Effector memory CD4-positive, alpha-beta T cell (primary cell): ENCODE results near the gene MRPS15.
"Not testable (repeated sequence)": the region's sequence is repeated elsewhere in the genome, so short reads cannot be mapped to it uniquely, and the experiment has no call there.

Experiments used
- DNase-seq, 3 donors: peaks; one replicate each; pipeline ENCODE4 v3.0.0-alpha.2; 2020
- H3K27ac ChIP-seq: 2 replicates; pipeline ENCODE4 v1.7.0; 2013; ENCODE audit warnings: mild to moderate bottlenecking, low read length, moderate library complexity; ENCODE audit not compliant: insufficient read depth, poor library complexity, severe bottlenecking
- H3K27me3 ChIP-seq: replicated peaks from 2 replicates; pipeline ENCODE4 v1.7.0; 2013; ENCODE audit warnings: mild to moderate bottlenecking, low read length; ENCODE audit not compliant: insufficient read depth, control insufficient read depth, poor library complexity, severe bottlenecking
- H3K36me3 ChIP-seq: 2 replicates; pipeline ENCODE4 v1.7.0; 2013; ENCODE audit warnings: mild to moderate bottlenecking, low read length, moderate library complexity; ENCODE audit not compliant: control insufficient read depth, insufficient read depth
- H3K4me1 ChIP-seq: 2 replicates; pipeline ENCODE4 v1.7.0; 2013; ENCODE audit warnings: low read length, mild to moderate bottlenecking; ENCODE audit not compliant: control insufficient read depth, insufficient read depth, poor library complexity, severe bottlenecking
- H3K4me3 ChIP-seq: 2 replicates; pipeline ENCODE4 v1.7.0; 2013; ENCODE audit warnings: low read length, low read depth, mild to moderate bottlenecking; ENCODE audit not compliant: insufficient read depth, poor library complexity, severe bottlenecking
- H3K9me3 ChIP-seq: 2 replicates; pipeline ENCODE4 v1.7.0; 2013; ENCODE audit warnings: mild to moderate bottlenecking, low read length, moderate library complexity; ENCODE audit not compliant: control insufficient read depth

The MRPS15 gene

DNA sequence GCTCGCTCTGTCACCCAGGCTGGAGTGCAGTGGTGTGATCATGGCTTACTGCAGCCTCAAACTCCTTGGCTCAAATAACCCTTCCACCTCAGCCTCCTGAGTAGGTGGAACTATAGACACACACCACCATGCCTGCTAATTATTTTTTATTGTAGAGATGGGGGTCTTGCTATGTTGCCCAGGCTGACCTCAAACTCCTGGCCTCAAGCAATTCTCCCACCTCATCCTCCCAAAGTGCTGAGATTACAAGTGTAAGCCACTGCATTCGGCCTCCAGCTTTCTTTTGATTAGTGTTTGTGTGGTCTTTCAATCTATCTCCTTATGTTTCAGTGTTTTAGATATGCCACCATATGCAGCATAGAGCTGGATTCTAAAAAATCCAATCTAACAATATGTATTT is 38.4 kb upstream of the MRPS15 start:
- Histone ChIP-seq H3K27ac (no peak overlapping the region), H3K4me1 (no peaks in the 10 kb centered on the region), H3K4me3 (no peak overlapping the region), H3K36me3 (no peaks in the 10 kb centered on the region), H3K27me3 (no peaks in the 10 kb centered on the region), H3K9me3 (no peaks in the 10 kb centered on the region)
- DNase-seq: no peak

- not testable (repeated sequence) for H3K4me3 ChIP-seq, H3K9me3 ChIP-seq, H3K36me3 ChIP-seq, H3K27ac ChIP-seq, H3K4me1 ChIP-seq, DNase-seq, H3K27me3 ChIP-seq
These were observed 37.7 kb upstream of the MRPS15 start for GRCh38 chr1:36501911-36502310.

DNA sequence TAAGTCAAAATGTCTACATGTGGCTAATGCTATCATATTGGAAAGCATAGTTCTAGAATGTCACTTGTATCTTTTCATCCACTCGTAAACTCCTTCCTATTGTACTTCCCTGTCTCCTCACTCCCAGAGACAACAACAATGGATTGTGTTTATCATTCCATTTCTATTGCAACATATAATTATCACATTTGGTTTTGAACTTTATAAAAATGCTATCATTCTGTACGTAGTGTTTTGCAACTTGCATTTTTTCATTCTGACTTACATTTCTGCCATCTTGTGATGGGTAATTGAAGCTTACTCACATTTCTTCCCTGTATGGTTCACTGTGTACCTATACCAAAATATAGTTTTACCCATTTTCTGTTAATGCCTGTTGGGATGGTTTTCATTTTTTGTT is 33.0 kb upstream of the MRPS15 start:
- H3K27me3 ChIP-seq: no peaks in the 10 kb centered on the region

DNA sequence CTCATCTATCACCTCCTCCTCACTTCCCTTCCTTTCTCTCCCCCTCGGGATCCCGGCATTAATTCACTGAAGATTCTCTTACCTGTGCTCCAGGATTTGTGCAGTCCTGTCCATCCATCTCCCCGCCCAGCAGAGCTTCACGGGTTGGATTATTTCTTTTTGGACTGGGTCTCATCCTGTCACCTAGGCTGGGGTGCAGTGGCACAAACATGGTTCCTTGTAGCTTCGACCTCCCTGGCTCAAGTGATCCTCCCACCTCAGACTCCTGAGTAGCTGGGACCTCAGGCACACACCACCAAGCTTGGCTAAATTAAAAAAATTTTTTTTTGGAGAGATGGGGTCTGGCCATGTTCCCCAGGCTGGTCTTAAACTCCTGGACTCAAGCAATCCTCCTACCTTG is 30.8 kb upstream of the MRPS15 start:
- Histone ChIP-seq H3K27me3 (no peaks in the 10 kb centered on the region), H3K4me3 (no peak overlapping the region), H3K36me3 (no peaks in the 10 kb centered on the region)

More for the DNA sequence above, 33.0 kb upstream of the MRPS15 start:
- no peaks in the 10 kb centered on the region for H3K9me3 ChIP-seq
- no peak for DNase-seq
- H3K4me1 ChIP-seq: no peaks in the 10 kb centered on the region
- H3K36me3 ChIP-seq: no peaks in the 10 kb centered on the region
- no peak overlapping the region for H3K4me3 ChIP-seq
- H3K27ac ChIP-seq: no peak overlapping the region

GRCh38 chr1:36493524-36493923 is 29.3 kb upstream of the MRPS15 start:
- H3K27ac ChIP-seq: no peak overlapping the region
- no peaks in the 10 kb centered on the region for H3K36me3 ChIP-seq
- H3K4me1 ChIP-seq: no peaks in the 10 kb centered on the region
- H3K27me3 ChIP-seq: no peaks in the 10 kb centered on the region
- no peaks in the 10 kb centered on the region for H3K9me3 ChIP-seq
- H3K4me3 ChIP-seq: no peak overlapping the region
- no peak for DNase-seq

More for the DNA sequence above, 30.8 kb upstream of the MRPS15 start:
- Histone ChIP-seq H3K27ac (no peak overlapping the region), H3K9me3 (no peaks in the 10 kb centered on the region), H3K4me1 (no peaks in the 10 kb centered on the region)
- no peak for DNase-seq

- Histone ChIP-seq H3K4me3 (no peak overlapping the region), H3K4me1 (no peaks in the 10 kb centered on the region), H3K27ac (no peak overlapping the region), H3K27me3 (no peaks in the 10 kb centered on the region), H3K9me3 (no peaks in the 10 kb centered on the region), H3K36me3 (no peaks in the 10 kb centered on the region)
- no peak for DNase-seq
These were observed 28.3 kb upstream of the MRPS15 start for GRCh38 chr1:36492491-36492890.

DNA sequence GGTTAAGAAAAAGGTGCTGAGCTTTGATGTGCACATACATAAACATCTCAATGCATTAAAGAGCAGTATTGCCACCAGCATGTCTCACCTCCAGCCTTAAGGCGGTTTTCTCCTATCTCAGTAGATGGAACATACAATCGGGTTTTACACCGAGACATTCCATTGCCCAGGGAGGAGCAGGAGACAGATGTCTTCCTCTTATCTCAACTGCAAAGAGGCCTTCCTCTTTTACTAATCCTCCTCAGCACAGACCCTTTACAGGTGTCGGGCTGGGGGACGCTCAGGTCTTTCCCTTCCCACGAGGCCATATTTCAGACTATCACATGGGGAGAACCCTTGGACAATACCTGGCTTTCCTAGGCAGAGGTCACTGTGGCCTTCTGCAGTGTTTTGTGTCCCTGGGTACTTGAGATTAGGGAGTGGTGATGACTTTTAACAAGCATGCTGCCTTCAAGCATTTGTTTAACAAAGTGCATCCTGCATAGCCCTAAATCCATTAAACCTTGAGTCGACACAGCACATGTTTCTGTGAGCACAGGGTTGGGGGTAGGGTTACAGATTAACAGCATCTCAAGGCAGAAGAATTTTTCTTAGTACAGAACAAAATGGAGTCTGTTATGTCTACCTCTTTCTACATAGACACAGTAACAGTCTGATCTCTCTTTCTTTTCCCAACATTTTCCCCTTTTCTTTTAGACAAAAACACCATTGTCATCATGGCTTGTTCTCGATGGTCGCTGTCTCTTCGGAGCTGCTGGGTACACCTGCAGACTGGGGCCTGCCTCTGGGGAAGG is 25.3 kb upstream of the MRPS15 start:
- H3K36me3 ChIP-seq, DNase-seq, H3K27ac ChIP-seq, H3K27me3 ChIP-seq, H3K4me3 ChIP-seq, H3K9me3 ChIP-seq, H3K4me1 ChIP-seq: not testable (repeated sequence)

GRCh38 chr1:36487906-36488305 is 23.7 kb upstream of the MRPS15 start:
- Histone ChIP-seq H3K9me3 (no peaks in the 10 kb centered on the region), H3K36me3 (no peaks in the 10 kb centered on the region), H3K27me3 (no peaks in the 10 kb centered on the region), H3K4me1 (no peaks in the 10 kb centered on the region), H3K4me3 (no peak overlapping the region), H3K27ac (no peak overlapping the region)
- no peak for DNase-seq

DNA sequence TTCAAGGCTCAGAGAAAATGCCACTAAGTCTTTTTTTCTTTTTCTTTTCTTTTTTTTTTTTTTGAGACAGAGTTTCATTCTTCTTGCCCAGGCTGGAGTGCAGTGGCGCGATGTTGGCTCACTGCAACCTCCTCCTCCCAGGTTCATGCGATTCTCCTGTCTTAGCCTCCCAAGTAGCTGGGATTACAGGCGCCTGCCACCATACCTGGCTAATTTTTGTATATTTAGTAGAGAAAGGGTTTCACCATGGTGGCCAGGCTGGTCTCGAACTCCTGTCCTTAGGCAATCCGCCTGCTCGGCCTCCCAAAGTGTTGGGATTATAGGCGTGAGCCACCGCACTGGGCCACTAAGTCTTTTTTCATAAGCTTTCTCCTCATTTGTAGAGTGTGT is 23.1 kb upstream of the MRPS15 start:
- DNase-seq, H3K36me3 ChIP-seq, H3K27me3 ChIP-seq, H3K27ac ChIP-seq, H3K4me3 ChIP-seq, H3K4me1 ChIP-seq, H3K9me3 ChIP-seq: not testable (repeated sequence)

DNA sequence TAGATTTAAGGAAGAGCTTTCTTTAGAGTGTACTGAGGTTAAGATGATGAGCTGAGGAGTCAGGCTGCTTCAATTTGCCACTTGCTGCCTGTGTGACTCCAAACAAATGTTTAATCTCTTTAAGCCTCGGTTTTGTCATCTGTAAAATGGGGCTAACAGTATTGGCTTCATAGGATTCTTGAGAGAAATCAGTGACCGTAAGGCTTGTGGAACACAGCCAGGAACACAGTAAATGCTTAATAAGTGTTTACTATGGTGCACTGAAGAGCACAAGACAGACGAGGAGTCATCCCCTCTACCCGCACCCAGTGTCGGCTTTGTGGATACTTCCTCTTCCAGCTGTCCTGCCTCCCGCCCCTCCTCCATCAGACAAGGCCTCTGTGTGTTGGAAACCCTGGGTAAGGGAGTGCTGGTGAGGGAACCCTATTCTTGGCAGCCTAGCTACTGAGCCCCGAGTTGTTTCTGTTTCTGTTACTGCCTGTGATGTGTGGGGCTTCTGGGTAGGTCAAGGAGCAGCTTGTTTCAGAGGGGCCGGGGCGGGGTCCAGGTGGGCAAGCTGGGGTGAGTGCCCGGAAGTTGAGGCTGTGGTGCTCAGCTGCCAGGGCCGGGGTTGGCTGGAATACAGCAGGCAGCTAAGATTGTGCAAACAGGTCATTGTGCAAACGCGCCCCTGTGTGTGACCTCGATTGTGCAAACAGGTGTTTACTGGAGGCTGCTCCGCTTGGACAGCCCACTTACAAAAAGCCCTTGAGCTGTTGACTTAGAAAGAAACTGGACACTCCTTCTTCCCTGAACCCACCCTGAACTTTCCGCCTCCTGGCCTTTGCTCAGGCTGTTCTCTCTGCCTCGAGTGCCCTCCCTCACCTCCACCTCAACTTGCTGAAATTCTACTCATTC is 22.5 kb upstream of the MRPS15 start:
- Histone ChIP-seq H3K27me3 (no peaks in the 10 kb centered on the region), H3K4me3 (no peak overlapping the region), H3K9me3 (no peaks in the 10 kb centered on the region), H3K4me1 (no peaks in the 10 kb centered on the region), H3K36me3 (no peaks in the 10 kb centered on the region), H3K27ac (no peak overlapping the region)
- no peak for DNase-seq
